Skeletal muscle tissue (tissue), 4 donors: ENCODE data around the gene ENTPD6. TPM values are rescaled to one million over a fixed set of nuclear protein-coding genes. Genes with fewer than 3 reads are reported as not detected.
"Not testable (repeated sequence)": the region's sequence is repeated elsewhere in the genome, so short reads cannot be mapped to it uniquely, and the experiment has no call there.

ENCODE experiments used
- H3K27ac ChIP-seq: one replicate; pipeline ENCODE4 v1.7.0; 2013; ENCODE audit warnings: mild to moderate bottlenecking, low read depth, low read length, inconsistent platforms
- H3K27me3 ChIP-seq, 3 donors: one replicate each; pipeline ENCODE4 v1.7.0; 2013; ENCODE audit warnings: low read length in 3 of 3; ENCODE audit not compliant: control insufficient read depth in 3 of 3, insufficient read depth in 3 of 3
- H3K36me3 ChIP-seq, 3 donors: one replicate each; pipeline ENCODE4 v1.7.0; 2013; ENCODE audit warnings: low read length in 3 of 3; ENCODE audit not compliant: control insufficient read depth in 3 of 3, insufficient read depth in 3 of 3
- H3K4me1 ChIP-seq, 3 donors: one replicate each; pipeline ENCODE4 v1.7.0; 2013; ENCODE audit warnings: low read length in 3 of 3, mild to moderate bottlenecking in 3 of 3; ENCODE audit not compliant: control insufficient read depth in 3 of 3, insufficient read depth in 3 of 3
- H3K4me3 ChIP-seq, 3 donors: one replicate each; pipeline ENCODE4 v1.7.0; 2013; ENCODE audit warnings: low read length in 3 of 3
- H3K9ac ChIP-seq, 3 donors: one replicate each; pipeline ENCODE4 v1.7.0; 2013; ENCODE audit warnings: low read length in 3 of 3, mild to moderate bottlenecking in 3 of 3, moderate library complexity in 2 of 3, low read depth in 1 of 3
- H3K9me3 ChIP-seq, 3 donors: one replicate each; pipeline ENCODE4 v1.7.0; 2013; ENCODE audit warnings: low read length in 3 of 3; ENCODE audit not compliant: control insufficient read depth in 3 of 3
- total RNA-seq: library from RNA; depleted of rRNA; stranded (reverse); fragments of >200 nt; gene quantifications from one replicate; pipeline ENCODE4 v1.2.3, GENCODE V29; 2014
- donor health status: Osteomylitis.

ENTPD6 gene
- total RNA-seq, 1 donor from 2014 or later = 17.7 TPM

DNA sequence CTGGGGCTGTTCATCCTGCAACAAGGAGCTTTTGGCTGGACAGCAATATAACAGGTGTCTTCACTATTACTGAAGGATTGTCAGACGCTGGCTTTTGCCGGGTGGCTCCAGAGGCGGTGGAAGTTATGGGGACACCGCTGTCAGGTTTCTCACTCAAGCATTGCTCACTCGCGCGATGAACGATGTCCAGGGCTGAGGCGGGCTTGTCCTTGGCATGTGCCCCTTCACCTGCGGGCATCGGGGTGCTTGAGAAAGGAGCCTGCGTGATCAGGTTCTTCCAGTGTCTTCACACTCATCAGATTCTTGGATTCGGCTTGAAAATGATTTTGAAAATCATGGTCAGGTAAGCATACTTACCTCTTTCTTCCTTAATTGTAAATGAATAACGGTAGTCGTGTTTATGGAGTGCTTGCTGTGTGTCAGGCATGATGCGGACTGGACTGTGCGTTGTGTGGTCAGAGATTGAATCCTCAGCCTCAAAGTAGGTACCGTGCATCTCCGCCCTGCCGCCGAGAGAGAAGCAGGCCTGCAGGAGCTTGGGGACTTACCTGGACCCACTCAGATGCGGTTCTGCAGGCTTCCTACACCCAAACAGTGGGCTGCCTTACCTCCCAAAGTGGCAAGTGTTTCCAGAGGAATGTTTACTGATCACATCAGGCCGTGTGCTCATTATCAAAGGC is 34.1 kb downstream of the ENTPD6 start:
- Histone ChIP-seq H3K9ac (no peak overlapping the region), H3K27ac (no peak overlapping the region), H3K27me3 (no peaks in the 10 kb centered on the region), H3K4me1 (peaks cover 13 to 23% (median 21%) of the 10 kb centered on the region in 3 donors), H3K9me3 (no peaks in the 10 kb centered on the region), H3K36me3 (peaks cover 3 to 10% (median 7%) of the 10 kb centered on the region in 3 donors), H3K4me3 (no peak overlapping the region)

GRCh38 chr20:25230166-25230831 is 34.8 kb downstream of the ENTPD6 start:
- Histone ChIP-seq H3K27ac (no peak overlapping the region), H3K4me1 (peaks cover 13 to 23% (median 21%) of the 10 kb centered on the region in 3 donors), H3K36me3 (peaks cover under 1 to 8% (median 7%) of the 10 kb centered on the region in 3 donors), H3K9me3 (no peaks in the 10 kb centered on the region), H3K4me3 (no peak overlapping the region), H3K9ac (no peak overlapping the region), H3K27me3 (no peaks in the 10 kb centered on the region)

DNA sequence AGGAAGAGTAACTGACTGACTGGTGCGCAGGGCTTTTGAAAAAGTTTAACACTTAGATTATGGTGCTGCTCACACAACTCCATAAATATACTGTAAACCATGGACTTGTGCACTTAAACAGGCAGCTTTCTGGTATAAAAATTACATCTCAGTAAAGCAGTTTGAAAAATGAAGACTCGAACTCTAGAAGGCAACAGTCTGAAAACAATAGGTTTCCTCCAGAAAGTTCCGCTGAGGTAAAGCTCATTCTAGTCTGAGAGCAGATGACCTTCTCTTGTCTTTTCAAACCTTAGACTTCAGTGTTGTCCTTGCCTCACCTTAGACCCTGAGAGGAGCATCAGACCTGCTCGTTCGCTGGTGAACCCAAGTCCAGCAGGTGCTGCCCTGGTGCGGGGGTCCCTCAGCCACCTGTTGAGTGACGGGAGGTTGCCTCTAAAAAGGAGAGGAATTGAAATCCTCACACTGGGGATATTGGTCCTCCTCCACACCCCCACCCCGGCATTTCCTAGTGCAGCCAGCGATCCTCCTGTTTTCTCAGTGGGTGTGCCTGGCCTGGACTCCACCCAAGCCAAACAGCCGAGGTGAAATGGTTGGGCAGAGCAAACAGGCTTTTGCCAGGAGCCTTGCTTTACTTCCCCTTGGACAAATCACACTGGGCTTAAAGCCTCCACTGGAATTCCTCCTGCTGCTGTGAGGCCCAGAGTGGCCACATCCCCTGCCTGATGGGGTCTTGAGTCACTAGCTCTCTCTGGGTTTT is 37.7 kb downstream of the ENTPD6 start:
- H3K27me3 ChIP-seq = peaks cover 0 to 3% (median 0%) of the 10 kb centered on the region in 3 donors
- no peaks in the 10 kb centered on the region for H3K9me3 ChIP-seq
- H3K4me3 ChIP-seq = no peak overlapping the region
- H3K36me3 ChIP-seq = peaks cover 0 to 3% (median 0%) of the 10 kb centered on the region in 3 donors
- H3K27ac ChIP-seq = no peak overlapping the region
- peaks cover 5 to 14% (median 14%) of the 10 kb centered on the region in 3 donors for H3K4me1 ChIP-seq
- H3K9ac ChIP-seq = no peak overlapping the region

GRCh38 chr20:25234009-25234849 is 38.7 kb downstream of the ENTPD6 start:
- H3K9ac ChIP-seq, H3K9me3 ChIP-seq, H3K4me3 ChIP-seq, H3K27me3 ChIP-seq, H3K27ac ChIP-seq, H3K36me3 ChIP-seq: not testable (repeated sequence)
- peaks cover 5 to 18% (median 16%) of the 10 kb centered on the region in 3 donors for H3K4me1 ChIP-seq

- Histone ChIP-seq H3K27ac (no peak overlapping the region), H3K9me3 (no peaks in the 10 kb centered on the region), H3K36me3 (no peaks in the 10 kb centered on the region), H3K4me3 (no peak overlapping the region), H3K27me3 (peaks cover 0 to 3% (median 0%) of the 10 kb centered on the region in 3 donors), H3K4me1 (peaks cover 5 to 18% (median 13%) of the 10 kb centered on the region in 3 donors), H3K9ac (no peak overlapping the region)
Measured at GRCh38 chr20:25236450-25237304, 41.2 kb downstream of the ENTPD6 start.

DNA sequence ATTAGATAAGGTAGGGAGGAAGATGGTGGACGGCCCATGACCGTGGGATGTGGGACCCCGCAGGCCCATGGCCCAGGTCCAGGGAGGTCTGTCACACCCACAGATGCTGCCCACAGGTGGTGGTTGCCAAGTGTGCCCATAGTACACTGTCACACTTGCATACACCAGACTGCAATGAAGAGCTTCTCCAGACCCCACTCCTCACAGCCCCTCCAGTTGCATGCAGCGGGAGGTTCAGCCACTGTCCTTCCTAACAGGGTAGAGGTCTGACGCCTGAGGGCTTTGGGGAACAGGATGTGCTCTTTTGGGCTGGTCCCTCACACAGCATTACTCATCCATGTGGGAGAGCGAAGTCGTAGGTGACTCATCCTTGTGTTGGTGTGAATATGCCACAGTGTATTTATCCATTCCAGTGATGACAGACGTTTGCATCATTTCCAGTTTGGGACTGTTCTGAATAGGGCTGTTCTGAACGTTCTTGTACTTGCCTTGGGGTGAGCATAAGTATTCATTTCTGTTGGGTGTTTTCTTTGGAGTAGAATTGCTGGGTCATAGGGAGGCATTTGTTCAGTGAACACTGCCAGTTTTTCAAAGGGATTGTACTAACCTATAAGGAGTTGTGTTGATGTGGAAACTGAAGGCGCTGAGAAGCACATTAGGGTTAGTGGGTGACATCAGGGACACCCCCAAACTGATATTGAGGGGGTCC is 42.3 kb downstream of the ENTPD6 start:
- Histone ChIP-seq H3K4me1 (peaks cover 5 to 18% (median 13%) of the 10 kb centered on the region in 3 donors), H3K27ac (no peak overlapping the region), H3K27me3 (peaks cover 0 to 3% (median 0%) of the 10 kb centered on the region in 3 donors), H3K9ac (no peak overlapping the region), H3K9me3 (no peaks in the 10 kb centered on the region), H3K36me3 (no peaks in the 10 kb centered on the region), H3K4me3 (no peak overlapping the region)

DNA sequence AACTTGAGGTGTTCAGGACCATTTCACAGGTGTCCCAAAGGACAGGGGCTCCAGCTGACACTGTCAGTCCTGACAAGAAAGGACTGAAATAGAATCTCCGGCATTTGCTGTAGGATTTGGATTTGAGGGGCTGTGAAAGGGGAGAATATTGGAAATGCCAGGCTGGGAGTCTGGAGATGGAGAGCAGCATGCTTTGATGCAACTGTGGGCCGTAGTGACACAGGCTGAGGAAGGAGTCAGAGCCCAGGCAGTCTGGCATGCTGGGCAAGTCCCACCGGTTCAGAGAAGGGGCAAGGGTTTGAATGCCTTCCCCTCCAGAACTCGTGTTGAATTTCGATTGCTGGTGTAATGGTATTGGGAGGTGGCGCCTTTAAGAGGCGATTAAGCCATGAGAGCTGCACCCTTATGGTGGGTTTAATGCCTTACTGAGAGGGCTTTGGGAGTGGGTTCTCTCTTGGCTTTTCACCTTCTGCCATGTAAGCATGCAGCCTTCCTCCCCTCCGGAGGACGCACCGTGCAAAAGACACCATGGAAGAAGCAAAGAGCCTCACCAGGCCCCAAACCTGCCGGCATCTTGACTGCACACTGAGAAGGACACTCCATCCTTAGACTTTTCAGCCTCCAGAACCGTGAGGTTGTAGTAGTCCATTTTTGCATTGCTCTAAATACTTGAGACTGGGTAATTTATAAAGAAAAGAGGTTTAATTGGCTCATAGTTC is 43.0 kb downstream of the ENTPD6 start:
- H3K4me3 ChIP-seq = no peak overlapping the region
- no peak overlapping the region for H3K9ac ChIP-seq
- H3K9me3 ChIP-seq = no peaks in the 10 kb centered on the region
- H3K36me3 ChIP-seq = no peaks in the 10 kb centered on the region
- no peak overlapping the region for H3K27ac ChIP-seq
- peaks cover 5 to 15% (median 11%) of the 10 kb centered on the region in 3 donors for H3K4me1 ChIP-seq
- peaks cover 0 to 3% (median 0%) of the 10 kb centered on the region in 3 donors for H3K27me3 ChIP-seq
